PC-3 (cell line): ENCODE data around the gene DEPDC1B. TPM values are rescaled to one million over a fixed set of nuclear protein-coding genes. Genes with fewer than 3 reads are reported as not detected.

ENCODE experiments used
- ATAC-seq: fragments of 200-7000 bp; cut with Tn5 transposase; 2 replicates; pipeline ENCODE4 v1.9.1; 2020; ENCODE audit warnings: mild to moderate bottlenecking, moderate library complexity
- BruUV-seq: library from RNA; stranded (reverse); fragments of 400-500 nt; replicated peaks from 2 replicates; lab custom pipeline; 2021; lab: Mats Ljungman, UMichigan
- CTCF ChIA-PET: fragments of 300-600 bp; sonication (Branson Sonifier 250); formaldehyde crosslinking; loops from one replicate; lab custom pipeline; 2022; ENCODE audit warnings: antibody characterized with exemption; lab: Charles Lee
- POLR2A ChIA-PET: fragments of 300-600 bp; sonication (Branson Sonifier 250); formaldehyde crosslinking; loops from one replicate; lab custom pipeline; 2022; ENCODE audit warnings: antibody characterized with exemption; ENCODE audit not compliant: unreplicated experiment; lab: Charles Lee
- DNase-seq: peaks from one replicate; pipeline ENCODE4 v3.0.0-alpha.2; 2015
- H2AFZ ChIP-seq: fragments of 300-600 bp; sonication (generic); 2 replicates; pipeline ENCODE4 v1.6.0; 2016; ENCODE audit warnings: antibody characterized with exemption, low read length
- H3F3A ChIP-seq: fragments of 300-600 bp; sonication (generic); one replicate; pipeline ENCODE4 v1.6.0; 2017; ENCODE audit warnings: antibody characterized with exemption, low read length, control low read depth, mild to moderate bottlenecking; ENCODE audit not compliant: unreplicated experiment
- H3K27ac ChIP-seq: fragments of 300-600 bp; sonication (generic); 2 replicates; pipeline ENCODE4 v1.5.1; 2016; ENCODE audit warnings: mild to moderate bottlenecking, low read length
- H3K27me3 ChIP-seq: fragments of 300-600 bp; sonication (generic); 2 replicates; pipeline ENCODE4 v1.6.1; 2016; ENCODE audit warnings: low read length, mixed read lengths
- H3K36me3 ChIP-seq: fragments of 300-600 bp; sonication (generic); 2 replicates; pipeline ENCODE4 v1.6.1; 2016; ENCODE audit warnings: low read depth, mixed run types, low read length, mixed read lengths
- H3K4me1 ChIP-seq: fragments of 300-600 bp; sonication (generic); 2 replicates; pipeline ENCODE4 v1.5.1; 2016; ENCODE audit warnings: low read length; ENCODE audit not compliant: insufficient read depth
- H3K4me2 ChIP-seq: fragments of 300-600 bp; sonication (generic); 2 replicates; pipeline ENCODE4 v1.6.0; 2016; ENCODE audit warnings: low read length
- H3K4me3 ChIP-seq: fragments of 300-600 bp; sonication (generic); 2 replicates; pipeline ENCODE4 v1.5.1; 2016; ENCODE audit warnings: mild to moderate bottlenecking, low read length, mixed read lengths
- H3K79me2 ChIP-seq: fragments of 300-600 bp; sonication (generic); 2 replicates; pipeline ENCODE4 v1.6.1; 2017; ENCODE audit warnings: low read length, mixed read lengths
- H3K9ac ChIP-seq: fragments of 300-600 bp; sonication (generic); 2 replicates; pipeline ENCODE4 v1.6.0; 2016; ENCODE audit warnings: mild to moderate bottlenecking, low read length
- H3K9me2 ChIP-seq: fragments of 300-600 bp; sonication (generic); replicated peaks from 2 replicates; pipeline ENCODE4 v1.6.1; 2016; ENCODE audit warnings: mixed run types, low read length, mixed read lengths
- H3K9me3 ChIP-seq: fragments of 300-600 bp; sonication (generic); 2 replicates; pipeline ENCODE4 v1.6.1; 2016; ENCODE audit warnings: low read length, mixed read lengths
- H4K20me1 ChIP-seq: fragments of 300-600 bp; sonication (generic); 2 replicates; pipeline ENCODE4 v1.6.1; 2016; ENCODE audit warnings: low read length, mixed read lengths
- EZH2 ChIP-seq: fragments of 300-600 bp; sonication (generic); IDR thresholded peaks from one replicate; pipeline ENCODE4 v1.6.1; 2017; ENCODE audit warnings: antibody characterized with exemption, mild to moderate bottlenecking, low read length; ENCODE audit not compliant: unreplicated experiment
- EZH2phosphoT487 ChIP-seq: fragments of 300-600 bp; sonication (generic); IDR thresholded peaks from 2 replicates; pipeline ENCODE4 v1.6.1; 2018; ENCODE audit warnings: mild to moderate bottlenecking, antibody characterized with exemption, low read length, borderline replicate concordance
- intact Hi-C: fragments of 100-400 bp; cut with micrococcal nuclease; formaldehyde crosslinking; loops from 2 replicates; pipeline ENCODE4 v1.9.0; 2023
- total RNA-seq: library from RNA; depleted of rRNA; stranded (reverse); fragments of >200 nt; gene quantifications from 2 replicates; pipeline ENCODE4 v1.2.3, GENCODE V29; 2014; rRNA removed
- TF ChIP-seq, protein P1 (sequence below): fragments of 300-600 bp; sonication (generic); conservative IDR thresholded peaks from 2 replicates; pipeline ENCODE4 v1.5.1; 2017; ENCODE audit warnings: antibody characterized with exemption, low read depth, mild to moderate bottlenecking, low read length

DEPDC1B gene
- total RNA-seq, 1 experiment from 2014 or later, result 22.7 TPM

DNA sequence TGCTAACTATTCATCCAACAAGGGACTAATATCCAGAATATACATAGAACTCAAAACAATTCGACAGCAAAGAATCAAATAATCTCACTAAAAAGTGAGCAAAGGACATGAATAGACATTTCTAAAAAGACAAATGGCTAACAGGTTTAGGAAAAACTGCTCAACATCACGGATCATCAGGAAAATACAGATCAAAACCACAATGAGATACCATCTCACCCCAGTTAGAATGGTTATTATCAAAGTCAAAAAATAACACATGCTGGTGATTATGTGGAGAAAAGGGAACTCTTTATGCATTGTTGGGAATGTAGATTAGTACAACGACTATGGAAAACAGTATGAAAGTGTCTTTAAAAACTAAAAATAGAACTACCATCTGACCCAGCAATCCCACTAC lies 150.1 kb downstream of the DEPDC1B start:
- BruUV-seq, result no TSS peak
- Histone ChIP-seq H3K36me3 (no peaks in the 10 kb centered on the region), H3K9me2 (no peaks in the 10 kb centered on the region), H3K4me1 (no peaks in the 10 kb centered on the region), H4K20me1 (no peaks in the 10 kb centered on the region), H3K27ac (no peak overlapping the region), H3K79me2 (no peaks in the 10 kb centered on the region), H3K9me3 (no peaks in the 10 kb centered on the region), H3F3A (no peaks in the 10 kb centered on the region), H3K4me2 (no peak overlapping the region), H3K27me3 (no peaks in the 10 kb centered on the region), H3K4me3 (no peak overlapping the region), H2AFZ (no peak overlapping the region), H3K9ac (no peak overlapping the region)
- intact Hi-C loops, result no loop called here
- ChIA-PET CTCF (no interaction called here), POLR2A (no interaction called here)
- TF ChIP-seq EZH2phosphoT487 (no peak), EZH2 (no peak)
- TF ChIP-seq, protein P1, sequence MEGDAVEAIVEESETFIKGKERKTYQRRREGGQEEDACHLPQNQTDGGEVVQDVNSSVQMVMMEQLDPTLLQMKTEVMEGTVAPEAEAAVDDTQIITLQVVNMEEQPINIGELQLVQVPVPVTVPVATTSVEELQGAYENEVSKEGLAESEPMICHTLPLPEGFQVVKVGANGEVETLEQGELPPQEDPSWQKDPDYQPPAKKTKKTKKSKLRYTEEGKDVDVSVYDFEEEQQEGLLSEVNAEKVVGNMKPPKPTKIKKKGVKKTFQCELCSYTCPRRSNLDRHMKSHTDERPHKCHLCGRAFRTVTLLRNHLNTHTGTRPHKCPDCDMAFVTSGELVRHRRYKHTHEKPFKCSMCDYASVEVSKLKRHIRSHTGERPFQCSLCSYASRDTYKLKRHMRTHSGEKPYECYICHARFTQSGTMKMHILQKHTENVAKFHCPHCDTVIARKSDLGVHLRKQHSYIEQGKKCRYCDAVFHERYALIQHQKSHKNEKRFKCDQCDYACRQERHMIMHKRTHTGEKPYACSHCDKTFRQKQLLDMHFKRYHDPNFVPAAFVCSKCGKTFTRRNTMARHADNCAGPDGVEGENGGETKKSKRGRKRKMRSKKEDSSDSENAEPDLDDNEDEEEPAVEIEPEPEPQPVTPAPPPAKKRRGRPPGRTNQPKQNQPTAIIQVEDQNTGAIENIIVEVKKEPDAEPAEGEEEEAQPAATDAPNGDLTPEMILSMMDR, result no peak
- ATAC-seq (no peak), DNase-seq (no peak)

Other genes with a start within 250 kb of the DEPDC1B start
- gene ELOVL7, start 144.1 kb upstream of the DEPDC1B start, total RNA-seq, result 0.69 and 1.2 TPM in 2 replicates
- 2.1 and 2.6 TPM in 2 replicates for gene ERCC8, start 244.9 kb upstream of the DEPDC1B start, total RNA-seq
- gene NDUFAF2, start 245.0 kb upstream of the DEPDC1B start, total RNA-seq, result 39.3 and 41.9 TPM in 2 replicates